NK-92 (cell line): Measurements from ENCODE around the gene PREB.

Experiments
- DNase-seq: peaks from one replicate; lab custom pipeline; 2025; ENCODE audit not compliant: unreplicated experiment; lab: John Stamatoyannopoulos, UW

PREB gene

DNA sequence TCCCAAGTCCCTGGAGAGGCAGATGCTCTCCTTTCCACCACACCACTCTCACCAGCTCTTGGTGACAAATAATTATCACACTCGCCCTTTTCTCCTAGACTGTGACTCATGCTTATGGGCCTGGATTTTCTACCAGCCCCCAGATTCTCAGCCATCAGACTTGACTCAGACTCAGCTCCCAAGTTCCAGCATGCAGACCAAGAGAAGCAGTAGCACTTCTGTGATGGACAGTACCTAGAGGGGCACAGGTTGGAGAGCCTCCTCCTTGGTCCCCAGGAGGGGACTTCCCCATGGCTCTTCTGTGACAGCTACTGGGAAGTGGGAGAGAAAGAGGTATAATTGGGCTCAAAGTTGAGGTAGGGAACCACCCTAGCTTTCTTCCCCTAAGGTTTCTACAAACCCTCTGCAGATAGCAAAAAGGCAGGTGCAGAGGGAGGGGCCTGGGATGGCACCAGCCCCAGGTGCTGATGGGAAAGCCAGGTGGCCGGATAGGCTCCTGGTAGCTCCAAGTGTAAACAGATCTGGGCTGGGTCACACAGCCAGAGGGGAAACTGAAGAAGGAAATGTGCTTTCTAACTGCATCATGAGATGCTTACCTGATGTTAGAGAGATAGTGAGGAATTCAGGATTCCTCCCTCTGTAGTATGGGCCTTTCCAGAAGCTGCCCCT, 18.5 kb upstream of the PREB start:
- no peak for DNase-seq

DNA sequence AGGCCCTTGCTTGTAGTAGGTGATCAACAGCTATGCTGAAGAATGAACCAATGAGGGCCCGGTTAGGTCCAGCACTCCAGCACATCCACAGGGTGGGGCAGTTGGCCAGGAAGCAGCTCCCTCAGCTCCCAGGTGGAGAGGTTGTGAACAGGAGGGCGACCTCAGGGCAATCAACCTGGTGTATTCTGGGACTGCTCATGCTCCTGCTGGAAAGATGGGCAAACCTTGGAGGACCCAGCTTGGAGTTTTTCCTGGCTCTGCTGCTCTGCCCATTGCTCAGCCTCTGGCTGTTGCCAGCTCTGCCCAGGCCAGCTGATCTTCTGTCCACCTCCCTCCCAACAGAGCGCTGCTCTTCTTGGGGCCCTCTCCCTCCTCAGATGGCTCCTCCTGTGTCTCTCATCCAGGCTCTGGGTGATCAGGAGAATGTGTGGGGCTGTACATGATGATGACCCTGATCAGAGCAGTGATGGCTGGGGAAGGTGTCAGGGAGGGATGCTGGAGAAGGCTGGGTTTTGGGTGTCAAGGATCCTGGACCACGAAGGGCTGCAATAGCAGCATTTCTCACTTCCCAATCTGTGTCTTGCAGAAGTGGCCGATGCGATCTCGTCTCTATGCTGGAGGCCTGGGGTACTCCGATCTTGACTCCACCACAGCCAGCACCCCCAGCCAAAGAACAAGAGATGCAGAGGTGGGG, 17.8 kb upstream of the PREB start:
- DNase-seq = no peak

GRCh38 chr2:27150639-27151230, 16.3 kb upstream of the PREB start:
- DNase-seq = no peak

DNA sequence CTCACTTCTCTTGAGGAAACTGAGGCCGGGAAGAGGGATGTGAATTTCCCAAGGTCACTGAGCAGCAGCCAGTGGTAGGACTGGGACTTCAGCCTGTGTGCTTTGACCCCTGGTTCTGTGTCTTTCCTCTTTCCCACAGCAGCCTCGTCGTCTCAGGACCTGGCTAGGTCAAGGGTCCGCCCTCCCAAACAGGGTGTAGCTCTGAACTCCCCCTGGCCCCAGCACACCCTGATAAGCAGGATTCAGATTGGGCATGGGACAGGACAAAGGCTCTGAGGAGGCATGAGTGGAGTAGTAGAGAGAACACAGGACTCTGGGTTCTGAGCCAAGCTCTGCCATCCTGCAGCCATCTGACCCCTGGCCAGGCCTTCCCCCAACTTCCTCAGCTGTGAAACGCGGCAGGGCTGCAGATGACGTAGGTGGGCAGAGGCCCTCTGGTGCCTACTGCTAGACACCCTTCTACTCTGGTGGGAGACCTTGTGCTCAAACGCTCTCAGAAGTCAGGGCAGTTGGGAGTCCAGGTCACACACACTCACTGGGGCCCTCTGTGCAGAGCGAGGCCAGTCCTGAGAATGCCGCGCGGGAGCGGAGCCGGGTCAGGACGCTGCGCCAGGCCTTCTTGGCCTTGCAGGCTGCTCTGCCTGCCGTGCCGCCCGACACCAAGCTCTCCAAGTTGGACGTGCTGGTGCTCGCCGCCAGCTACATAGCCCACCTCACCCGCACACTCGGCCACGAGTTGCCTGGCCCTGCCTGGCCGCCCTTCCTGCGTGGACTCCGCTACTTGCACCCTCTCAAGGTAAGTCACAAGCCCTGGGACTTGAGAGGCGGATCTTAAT, 15.4 kb upstream of the PREB start:
- no peak for DNase-seq

- no peak for DNase-seq
These were observed 14.5 kb upstream of the PREB start, which contains the start of gene TCF23 for GRCh38 chr2:27148801-27149439. TSS of gene TCF23 (plus strand) at chr2:27149004. CDS start at chr2:27149134, 130 bp downstream.

- DNase-seq = no peak
These were observed 13.5 kb upstream of the PREB start for GRCh38 chr2:27147935-27148334.

- DNase-seq = no peak
These were observed 11.2 kb upstream of the PREB start for GRCh38 chr2:27145682-27146081.

DNA sequence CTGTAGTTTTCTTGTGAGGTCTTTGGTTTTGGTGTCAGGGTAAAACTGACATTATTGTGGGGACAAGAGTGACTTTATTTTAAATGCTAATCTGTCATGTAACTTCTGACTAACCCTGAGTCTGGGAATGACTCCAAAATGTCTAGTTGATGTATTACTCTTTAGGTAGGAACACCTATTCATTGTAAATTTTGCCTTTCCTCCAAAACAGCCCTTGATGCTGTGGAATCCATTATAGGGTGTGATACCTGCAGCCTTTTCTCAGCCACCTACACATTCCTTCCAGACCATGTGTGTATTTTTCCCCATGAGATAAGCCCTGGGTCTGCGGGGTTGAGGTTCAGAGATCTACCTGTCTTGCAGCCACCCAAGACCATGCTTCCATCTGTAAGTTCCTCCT, 8.8 kb upstream of the PREB start:
- DNase-seq = no peak

GRCh38 chr2:27139310-27139709, 4.9 kb upstream of the PREB start, which contains the start of gene PRR30:
TSS of gene PRR30 (minus strand) at chr2:27139410. CDS start at chr2:27138329, 1,081 bp downstream.
- DNase-seq = no peak

GRCh38 chr2:27138111-27138510, 3.7 kb upstream of the PREB start:
- DNase-seq = no peak

- DNase-seq = no peak
These were observed 3.0 kb upstream of the PREB start for GRCh38 chr2:27137322-27137935.

GRCh38 chr2:27136751-27137150, 2.3 kb upstream of the PREB start:
- DNase-seq = no peak

DNA sequence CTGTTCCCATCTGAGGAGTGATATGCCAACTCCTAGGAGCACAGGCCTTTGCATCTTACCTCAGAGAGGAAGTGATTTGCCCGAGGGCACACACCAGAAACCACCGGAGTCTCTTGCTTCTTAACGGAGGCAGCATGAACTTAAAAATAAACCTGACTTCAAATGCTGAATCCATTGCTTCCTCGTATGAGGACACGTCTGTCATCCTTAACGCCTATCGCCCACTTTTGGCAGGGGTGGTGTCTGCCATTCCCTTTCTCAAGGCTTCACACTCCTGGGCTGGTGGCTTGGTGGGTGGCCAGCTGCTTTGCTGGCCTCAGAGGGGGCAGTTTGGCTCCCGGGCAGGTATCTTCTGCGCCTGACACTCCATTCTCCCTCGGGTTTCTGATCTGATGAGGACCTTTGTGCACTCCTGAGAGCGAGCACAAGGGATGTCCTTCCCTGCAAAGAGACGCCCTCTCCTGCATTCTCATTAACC, 1.1 kb upstream of the PREB start:
- DNase-seq = no peak

DNA sequence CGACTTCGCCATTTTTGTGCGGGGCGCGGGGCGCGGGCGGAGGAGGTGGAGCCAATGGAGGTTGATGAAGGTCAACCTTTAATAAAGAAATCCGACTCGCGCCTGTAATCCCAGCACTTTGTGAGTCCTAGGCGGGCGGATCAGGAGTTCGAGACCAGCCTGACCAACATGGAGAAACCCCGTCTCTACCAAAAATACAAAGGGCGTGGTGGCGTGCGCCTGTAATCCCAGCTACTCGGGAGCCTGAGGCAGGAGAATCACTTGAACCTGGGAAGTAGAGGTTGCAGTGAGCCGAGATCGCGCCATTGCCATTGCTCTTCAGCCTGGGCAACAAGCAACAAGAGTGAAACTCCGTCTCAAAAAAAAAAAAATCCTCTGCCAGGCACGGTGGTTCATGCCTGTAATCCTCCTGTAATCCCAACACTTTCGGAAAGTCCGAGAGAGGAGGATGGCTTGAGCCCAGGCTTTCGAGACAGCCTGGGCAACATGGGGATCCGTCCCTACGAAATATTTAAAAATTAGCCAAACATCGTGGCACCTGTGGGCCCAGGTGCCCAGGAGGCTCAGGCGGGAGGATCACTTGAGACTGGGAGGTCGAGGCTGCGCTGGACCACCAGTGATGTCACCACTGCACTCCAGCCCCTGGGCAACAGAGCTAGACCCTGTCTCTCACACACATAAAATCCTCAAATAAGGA, 493 bp upstream of the PREB start:
- no peak for DNase-seq

GRCh38 chr2:27133195-27133875, 1.1 kb downstream of the PREB start:
- DNase-seq = no peak

DNA sequence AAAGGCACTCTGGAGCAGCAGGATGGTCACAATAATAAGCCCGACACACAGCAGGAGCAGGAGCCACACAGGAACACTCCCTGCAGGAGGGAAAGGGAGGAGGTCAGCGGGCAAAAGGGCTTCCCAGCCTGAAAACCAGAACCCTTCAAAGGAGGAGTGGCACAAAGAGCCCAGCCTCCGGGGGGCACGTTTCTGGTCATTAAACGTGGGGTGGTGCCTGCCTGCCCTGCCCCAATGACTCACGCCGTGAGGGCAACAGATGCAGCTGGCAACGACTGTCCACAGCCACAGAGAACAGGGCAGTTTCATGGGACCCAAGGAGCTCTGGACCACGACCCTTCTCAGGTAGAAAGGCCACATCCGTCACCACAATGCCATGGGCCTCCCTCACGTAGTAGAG, 3.0 kb downstream of the PREB start:
- no peak for DNase-seq

DNA sequence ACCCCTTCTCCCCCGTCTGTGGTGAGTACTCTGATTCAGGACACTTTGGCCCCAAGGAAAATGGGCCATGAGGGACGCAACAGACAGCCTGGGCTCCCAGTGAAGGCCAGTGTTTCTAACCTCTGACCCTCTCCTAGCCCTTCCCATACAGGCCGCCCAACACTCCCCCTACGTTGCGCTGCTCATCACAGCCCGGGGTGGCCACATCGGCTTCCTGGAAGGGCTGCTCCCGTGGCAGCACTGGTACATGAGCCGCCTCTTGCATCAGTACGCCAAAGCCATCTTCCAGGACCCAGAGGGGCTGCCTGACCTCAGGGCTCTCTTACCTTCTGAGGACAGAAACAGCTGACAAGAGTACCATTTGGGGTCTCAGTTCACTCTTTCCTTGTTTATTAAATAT, 4.0 kb downstream of the PREB start:
- no peak for DNase-seq

- no peak for DNase-seq
These were observed 5.5 kb downstream of the PREB start for GRCh38 chr2:27128668-27129571.
